Colonic mucosa (tissue), 4 donors: ENCODE measurements around the gene DIP2B. TPM values are rescaled to one million over a fixed set of nuclear protein-coding genes. Genes with fewer than 3 reads are reported as not detected.

ENCODE experiments used
- DNase-seq: peaks from one replicate; pipeline ENCODE4 v3.0.0-alpha.2; 2020
- H3K27ac ChIP-seq: fragments of 200-600 bp; one replicate; pipeline ENCODE4 v1.8.0; 2021
- H3K27me3 ChIP-seq: fragments of 200-600 bp; one replicate; pipeline ENCODE4 v1.8.0; 2021
- H3K36me3 ChIP-seq: fragments of 200-600 bp; one replicate; pipeline ENCODE4 v1.8.0; 2021
- H3K4me1 ChIP-seq: fragments of 200-600 bp; one replicate; pipeline ENCODE4 v1.8.0; 2021; ENCODE audit warnings: mild to moderate bottlenecking
- H3K4me3 ChIP-seq: fragments of 200-600 bp; one replicate; pipeline ENCODE4 v1.8.0; 2021
- H3K9ac ChIP-seq, 2 donors: one replicate each; pipeline ENCODE4 v1.7.0; 2013; ENCODE audit warnings: control low read depth in 2 of 2, low read depth in 2 of 2, low read length in 2 of 2
- H3K9me3 ChIP-seq: fragments of 200-600 bp; one replicate; pipeline ENCODE4 v1.8.0; 2021
- intact Hi-C: fragments of 100-400 bp; cut with DNase I; formaldehyde crosslinking; loops from one replicate; pipeline ENCODE4 v1.14.1; 2022
- total RNA-seq, 2 donors: library from RNA; stranded (reverse); fragmentation: NEBNext Ultra II Directional in 1 of 2; extraction: Animal tissue kit (Norgen Biotek cat#: 25700) in 1 of 2; gene quantifications; one replicate each; pipeline ENCODE4 v1.2.1, GENCODE V29; 2021
- TF ChIP-seq, protein P1 (sequence below): fragments of 200-600 bp; IDR thresholded peaks from one replicate; pipeline ENCODE4 v1.8.0; 2022; ENCODE audit warnings: antibody characterized with exemption, mild to moderate bottlenecking
- donor health status: healthy.
- donor health status: DM: no; HTN: no; CAD: no.
- donor health status: DM: no; HTN: no; CAD: no.

Gene DIP2B
- total RNA-seq, 2 donors from 2014 or later = 34.3 to 36.8 TPM

DNA sequence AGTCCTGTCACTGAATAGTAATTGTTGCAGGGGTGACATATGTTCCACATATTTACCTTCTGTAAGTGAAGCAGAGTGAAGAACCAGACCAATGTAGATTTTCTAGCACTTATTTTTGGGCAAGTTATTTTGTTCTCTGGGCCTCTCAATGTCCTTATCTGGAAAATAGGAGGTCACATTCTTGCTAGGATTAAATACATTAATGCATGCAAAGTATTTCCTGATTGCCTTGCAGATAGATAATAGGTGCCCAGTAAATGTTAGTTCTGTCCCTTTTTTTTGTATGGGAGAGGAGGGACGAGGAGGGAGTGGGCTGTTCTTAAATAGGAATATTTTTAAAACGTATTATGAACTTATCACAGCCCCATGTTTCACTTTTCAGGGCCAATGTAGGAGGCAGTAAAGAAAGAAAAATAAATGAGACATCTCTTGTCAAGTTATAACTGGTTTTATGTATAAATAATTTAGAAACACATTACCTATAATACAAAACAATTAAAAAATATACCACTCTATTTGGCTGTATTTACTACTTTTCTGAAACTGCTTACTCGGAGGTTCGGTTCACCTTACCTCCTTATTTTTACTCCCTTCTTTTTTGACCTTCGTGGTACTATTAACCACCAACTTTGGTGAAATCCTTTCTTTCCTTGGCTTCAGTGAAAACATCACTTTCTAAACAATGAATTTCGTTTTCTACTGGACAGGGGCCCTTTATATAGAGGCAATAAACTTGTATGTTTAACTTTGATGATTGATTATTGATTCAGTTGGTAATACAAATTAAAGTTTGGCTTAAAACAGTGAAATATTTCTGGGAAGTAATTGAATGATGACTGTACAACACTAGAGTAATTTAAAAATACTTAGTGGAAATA lies 41.9 kb downstream of the DIP2B start:
- Histone ChIP-seq H3K36me3 (no peaks in the 10 kb centered on the region), H3K4me3 (no peak overlapping the region), H3K9ac (no peak overlapping the region), H3K27me3 (no peaks in the 10 kb centered on the region), H3K27ac (peak overlapping the region; percentile 66), H3K4me1 (peaks cover 3% of the 10 kb centered on the region), H3K9me3 (no peaks in the 10 kb centered on the region)
- intact Hi-C loops = no loop called here
- TF ChIP-seq, protein P1, sequence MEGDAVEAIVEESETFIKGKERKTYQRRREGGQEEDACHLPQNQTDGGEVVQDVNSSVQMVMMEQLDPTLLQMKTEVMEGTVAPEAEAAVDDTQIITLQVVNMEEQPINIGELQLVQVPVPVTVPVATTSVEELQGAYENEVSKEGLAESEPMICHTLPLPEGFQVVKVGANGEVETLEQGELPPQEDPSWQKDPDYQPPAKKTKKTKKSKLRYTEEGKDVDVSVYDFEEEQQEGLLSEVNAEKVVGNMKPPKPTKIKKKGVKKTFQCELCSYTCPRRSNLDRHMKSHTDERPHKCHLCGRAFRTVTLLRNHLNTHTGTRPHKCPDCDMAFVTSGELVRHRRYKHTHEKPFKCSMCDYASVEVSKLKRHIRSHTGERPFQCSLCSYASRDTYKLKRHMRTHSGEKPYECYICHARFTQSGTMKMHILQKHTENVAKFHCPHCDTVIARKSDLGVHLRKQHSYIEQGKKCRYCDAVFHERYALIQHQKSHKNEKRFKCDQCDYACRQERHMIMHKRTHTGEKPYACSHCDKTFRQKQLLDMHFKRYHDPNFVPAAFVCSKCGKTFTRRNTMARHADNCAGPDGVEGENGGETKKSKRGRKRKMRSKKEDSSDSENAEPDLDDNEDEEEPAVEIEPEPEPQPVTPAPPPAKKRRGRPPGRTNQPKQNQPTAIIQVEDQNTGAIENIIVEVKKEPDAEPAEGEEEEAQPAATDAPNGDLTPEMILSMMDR = no peak
- DNase-seq = no peak

- intact Hi-C loops = no loop called here
- H3K9me3 ChIP-seq = no peaks in the 10 kb centered on the region
- H3K9ac ChIP-seq = no peak overlapping the region
- H3K4me1 ChIP-seq = peaks cover 2% of the 10 kb centered on the region
- no peaks in the 10 kb centered on the region for H3K36me3 ChIP-seq
- no peaks in the 10 kb centered on the region for H3K27me3 ChIP-seq
- DNase-seq = no peak
- no peak overlapping the region for H3K4me3 ChIP-seq
- TF ChIP-seq, protein P1 = no peak
- peak overlapping the region; percentile 76 for H3K27ac ChIP-seq
These were observed 43.0 kb downstream of the DIP2B start for GRCh38 chr12:50547742-50548141.

GRCh38 chr12:50549885-50550284 lies 45.1 kb downstream of the DIP2B start:
- TF ChIP-seq, protein P1 = no peak
- no peak for DNase-seq
- H3K27me3 ChIP-seq = no peaks in the 10 kb centered on the region
- intact Hi-C loops = no loop called here
- H3K9me3 ChIP-seq = no peaks in the 10 kb centered on the region
- H3K4me3 ChIP-seq = no peak overlapping the region
- no peaks in the 10 kb centered on the region for H3K36me3 ChIP-seq
- no peaks in the 10 kb centered on the region for H3K4me1 ChIP-seq
- no peak overlapping the region for H3K9ac ChIP-seq
- H3K27ac ChIP-seq = peak overlapping the region; percentile 76

DNA sequence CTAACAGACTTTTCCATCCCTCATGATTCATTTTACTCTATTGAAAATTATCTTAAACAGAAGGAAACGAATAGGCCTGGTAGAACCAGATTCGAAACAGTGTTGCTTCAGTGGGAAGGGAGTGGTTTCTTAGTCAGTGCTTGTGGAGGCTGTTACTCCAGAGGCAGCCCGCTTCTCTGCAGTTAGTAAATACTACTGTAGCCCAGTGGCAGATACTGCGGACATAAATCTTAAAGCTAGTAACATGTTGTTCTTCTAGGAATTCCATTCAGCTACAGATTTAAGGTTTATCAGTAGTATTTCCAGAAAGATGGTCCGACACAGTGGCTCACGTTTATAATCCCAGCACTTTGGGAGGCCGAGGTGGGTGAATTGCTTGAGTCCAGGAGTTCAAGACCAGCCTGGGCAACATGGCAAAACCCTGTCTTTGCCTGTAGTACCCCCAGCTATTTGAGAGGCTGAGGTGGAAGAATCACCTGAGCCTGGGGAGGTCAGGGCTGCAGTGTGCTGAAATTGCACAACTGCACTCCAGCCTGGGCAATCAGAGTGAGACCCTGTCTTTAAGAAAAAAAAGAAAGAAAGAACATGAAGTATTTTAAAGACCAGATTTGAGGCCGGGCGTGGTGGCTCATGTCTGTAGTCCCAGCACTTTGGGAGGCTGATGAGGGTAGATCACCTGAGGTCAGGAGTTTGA lies 45.9 kb downstream of the DIP2B start:
- intact Hi-C loops = no loop called here
- H3K27me3 ChIP-seq = no peaks in the 10 kb centered on the region

DNA sequence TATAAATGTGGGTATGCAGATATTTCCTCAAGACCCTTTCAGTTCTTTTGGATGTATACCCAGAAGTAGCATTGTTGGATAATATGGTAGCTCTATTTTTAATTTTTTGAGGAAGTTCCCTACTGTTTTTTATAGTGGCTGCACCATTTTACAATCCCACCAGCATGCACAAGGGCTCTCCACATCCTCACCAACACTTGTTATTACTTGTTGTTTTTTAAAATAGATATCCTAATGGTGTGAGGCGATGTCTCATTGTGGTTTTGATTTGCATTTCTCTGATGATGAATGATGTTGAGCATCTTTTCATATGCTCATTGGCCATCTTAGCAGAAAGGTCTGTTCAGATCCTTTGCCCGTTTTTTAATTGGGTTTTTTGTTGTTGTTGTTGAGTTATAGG lies 47.1 kb downstream of the DIP2B start:
- no peaks in the 10 kb centered on the region for H3K4me1 ChIP-seq
- intact Hi-C loops = no loop called here
- H3K4me3 ChIP-seq = no peak overlapping the region
- no peaks in the 10 kb centered on the region for H3K36me3 ChIP-seq
- TF ChIP-seq, protein P1 = no peak
- DNase-seq = no peak
- H3K27me3 ChIP-seq = no peaks in the 10 kb centered on the region
- no peak overlapping the region for H3K9ac ChIP-seq
- H3K9me3 ChIP-seq = no peaks in the 10 kb centered on the region
- no peak overlapping the region for H3K27ac ChIP-seq

More for the DNA sequence above, 45.9 kb downstream of the DIP2B start:
- Histone ChIP-seq H3K9me3 (no peaks in the 10 kb centered on the region), H3K36me3 (no peaks in the 10 kb centered on the region), H3K4me1 (no peaks in the 10 kb centered on the region), H3K9ac (peak overlapping the region in 1 of 2 donors; percentile 54), H3K27ac (peak overlapping the region; percentile 76), H3K4me3 (no peak overlapping the region)
- TF ChIP-seq, protein P1 = no peak
- no peak for DNase-seq
